ENCODE results near the gene MAVS.
A peak's percentile ranks its signal among the peaks of the same experiment; 100 is the strongest.

Gene MAVS

DNA sequence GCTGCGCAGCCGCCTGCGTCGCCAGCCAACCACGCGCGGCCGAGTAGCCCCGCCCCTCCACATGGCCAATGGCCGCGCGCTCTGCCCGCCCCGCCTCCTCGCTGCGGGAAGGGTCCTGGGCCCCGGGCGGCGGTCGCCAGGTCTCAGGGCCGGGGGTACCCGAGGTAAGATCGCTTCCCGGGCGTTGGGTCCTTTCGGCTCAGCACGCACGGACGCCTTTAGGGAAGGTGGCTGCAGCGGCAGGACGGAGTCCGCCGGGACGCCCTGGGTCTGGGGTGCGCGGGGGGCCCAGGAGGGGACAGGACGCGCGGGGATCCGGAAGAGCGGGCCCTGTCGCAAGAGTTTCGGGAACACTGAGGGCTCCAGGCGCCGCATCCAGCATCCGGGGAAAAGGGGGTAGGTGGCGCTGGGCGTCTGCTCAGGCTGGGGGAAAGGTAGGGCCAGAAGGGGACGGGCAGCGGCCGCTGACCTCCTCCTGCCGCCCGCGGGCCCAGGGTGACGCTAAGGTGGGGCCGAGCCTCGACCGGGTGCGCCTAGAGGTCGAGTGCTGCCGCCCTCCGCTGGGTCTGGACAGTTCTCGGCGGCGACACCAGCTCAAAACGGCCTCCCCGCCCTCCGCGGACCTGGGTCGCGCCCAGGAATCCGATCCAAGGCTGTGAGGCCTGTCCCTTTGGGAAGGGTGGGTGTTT lies at the start of gene MAVS:
Gene MAVS (plus strand): TSS at position 95 of the 689 bp plus-strand sequence. CDS start 7,791 bp downstream, outside the sequence.
- H3K4me1 ChIP-seq (ENCODE audit: insufficient read depth, low read length), result no peaks in the 10 kb centered on the region
- peak within 1 kb of the TSS; percentile 94 for H3K9ac ChIP-seq (ENCODE audit: low read depth, low read length)
- H3K36me3 ChIP-seq (ENCODE audit: insufficient read depth, low read length), result no peaks in the 10 kb centered on the region
- no peaks in the 10 kb centered on the region for H3K9me3 ChIP-seq (ENCODE audit: control insufficient read depth, insufficient read depth, low read length)

GRCh38 chr20:3797226-3797545 lies 49.4 kb upstream of the MAVS start:
- Histone ChIP-seq H3K36me3 (ENCODE audit: insufficient read depth, low read length) (no peaks in the 10 kb centered on the region), H3K4me1 (ENCODE audit: insufficient read depth, low read length) (peaks cover 33% of the 10 kb centered on the region), H3K9me3 (ENCODE audit: control insufficient read depth, insufficient read depth, low read length) (no peaks in the 10 kb centered on the region), H3K9ac (ENCODE audit: low read depth, low read length) (peak overlapping the region; percentile 63; the same call in 1 of the 2 replicates)

DNA sequence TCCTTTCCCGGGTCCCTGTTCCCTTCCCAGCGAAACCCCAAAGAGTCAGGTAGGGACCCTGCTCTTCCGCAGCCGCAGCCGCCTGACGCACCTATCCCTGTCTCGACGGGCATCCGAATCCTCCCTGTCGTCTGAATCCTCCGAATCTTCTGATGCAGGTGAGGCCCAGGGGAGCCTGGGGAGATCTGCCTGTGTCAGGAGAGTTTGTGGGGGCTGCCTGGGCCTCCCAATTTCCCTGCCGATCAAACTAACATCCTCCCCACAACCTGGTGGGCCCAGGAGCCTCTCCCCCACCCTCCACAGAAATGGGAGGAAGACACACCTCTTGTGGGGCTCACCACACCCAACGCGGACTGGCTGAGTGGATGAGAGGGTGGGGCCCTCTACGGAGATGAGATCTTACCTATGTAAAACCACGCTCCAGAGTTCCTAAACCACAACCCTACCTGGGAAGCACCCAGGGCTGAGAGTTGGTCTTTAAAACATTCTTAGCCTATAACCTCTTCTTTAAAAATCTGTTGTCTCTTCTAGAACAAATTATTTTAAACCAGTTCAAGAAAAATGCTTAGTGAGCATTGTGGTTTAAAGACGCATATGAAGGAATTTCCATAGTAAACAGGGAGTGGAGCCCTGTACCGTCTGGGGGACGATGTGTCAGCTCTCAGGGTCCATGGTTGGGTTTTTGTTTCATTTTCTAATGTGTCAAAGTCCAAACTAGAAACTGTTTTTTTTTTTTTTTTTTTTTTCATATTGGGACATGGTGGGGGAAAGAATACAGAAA lies 48.9 kb upstream of the MAVS start:
- no peaks in the 10 kb centered on the region for H3K9me3 ChIP-seq (ENCODE audit: control insufficient read depth, insufficient read depth, low read length)
- peaks cover 33% of the 10 kb centered on the region for H3K4me1 ChIP-seq (ENCODE audit: insufficient read depth, low read length)
- H3K36me3 ChIP-seq (ENCODE audit: insufficient read depth, low read length), result no peaks in the 10 kb centered on the region
- peak overlapping the region; percentile 63; the same call in 1 of the 2 replicates for H3K9ac ChIP-seq (ENCODE audit: low read depth, low read length)

DNA sequence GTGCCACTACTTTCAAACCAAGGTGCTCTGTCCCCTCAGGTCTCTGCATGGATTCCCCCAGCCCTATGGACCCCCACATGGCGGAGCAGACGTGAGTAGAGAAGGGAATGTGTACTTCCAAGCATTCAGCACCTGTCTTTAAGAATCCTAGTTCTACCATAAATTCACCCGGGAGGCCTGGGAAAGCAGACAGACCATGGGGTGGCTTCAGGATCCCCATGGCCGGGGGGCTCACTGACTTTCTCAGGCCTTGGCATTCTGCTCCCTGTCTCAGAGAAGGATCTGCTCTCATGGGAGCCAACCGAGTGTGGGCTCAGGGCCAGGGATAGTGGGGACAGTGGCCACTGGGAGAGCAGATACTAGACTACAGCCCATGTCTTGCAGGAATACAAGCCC lies 48.3 kb upstream of the MAVS start:
- peaks cover 33% of the 10 kb centered on the region for H3K4me1 ChIP-seq (ENCODE audit: insufficient read depth, low read length)
- no peak overlapping the region for H3K9ac ChIP-seq (ENCODE audit: low read depth, low read length)
- no peaks in the 10 kb centered on the region for H3K36me3 ChIP-seq (ENCODE audit: insufficient read depth, low read length)
- no peaks in the 10 kb centered on the region for H3K9me3 ChIP-seq (ENCODE audit: control insufficient read depth, insufficient read depth, low read length)

- Histone ChIP-seq H3K9me3 (ENCODE audit: control insufficient read depth, insufficient read depth, low read length) (no peaks in the 10 kb centered on the region), H3K4me1 (ENCODE audit: insufficient read depth, low read length) (peaks cover 33% of the 10 kb centered on the region), H3K36me3 (ENCODE audit: insufficient read depth, low read length) (no peaks in the 10 kb centered on the region), H3K9ac (ENCODE audit: low read depth, low read length) (no peak overlapping the region)
These were observed 47.8 kb upstream of the MAVS start for GRCh38 chr20:3798908-3799248.

DNA sequence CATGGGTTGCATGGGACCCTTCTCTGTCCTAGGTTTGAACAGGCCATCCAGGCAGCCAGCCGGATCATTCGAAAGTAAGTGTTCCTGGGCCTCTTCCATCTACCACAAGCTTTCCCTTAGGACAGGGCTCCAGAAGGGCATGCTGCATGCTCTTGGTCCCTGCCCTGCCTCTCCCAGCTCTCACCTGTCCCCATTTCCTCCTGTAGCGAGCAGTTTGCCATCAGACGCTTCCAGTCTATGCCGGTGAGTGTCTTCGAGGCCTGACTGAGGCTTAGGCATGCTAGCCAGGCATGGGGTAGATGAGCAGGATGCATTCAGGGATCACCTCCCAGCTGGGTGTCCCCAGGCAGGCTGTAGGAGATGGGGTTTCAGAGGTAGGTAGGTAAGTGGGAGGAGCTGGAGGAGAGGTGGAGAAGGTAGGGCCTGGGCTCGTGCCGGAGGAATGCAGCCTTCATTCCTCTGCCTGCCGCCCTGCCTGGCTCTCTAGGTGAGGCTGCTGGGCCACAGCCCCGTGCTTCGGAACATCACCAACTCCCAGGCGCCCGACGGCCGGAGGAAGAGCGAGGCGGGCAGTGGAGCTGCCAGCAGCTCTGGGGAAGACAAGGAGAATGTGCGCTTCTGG lies 46.3 kb upstream of the MAVS start:
- Histone ChIP-seq H3K9ac (ENCODE audit: low read depth, low read length) (no peak overlapping the region), H3K9me3 (ENCODE audit: control insufficient read depth, insufficient read depth, low read length) (no peaks in the 10 kb centered on the region), H3K4me1 (ENCODE audit: insufficient read depth, low read length) (peaks cover 33% of the 10 kb centered on the region), H3K36me3 (ENCODE audit: insufficient read depth, low read length) (no peaks in the 10 kb centered on the region)

DNA sequence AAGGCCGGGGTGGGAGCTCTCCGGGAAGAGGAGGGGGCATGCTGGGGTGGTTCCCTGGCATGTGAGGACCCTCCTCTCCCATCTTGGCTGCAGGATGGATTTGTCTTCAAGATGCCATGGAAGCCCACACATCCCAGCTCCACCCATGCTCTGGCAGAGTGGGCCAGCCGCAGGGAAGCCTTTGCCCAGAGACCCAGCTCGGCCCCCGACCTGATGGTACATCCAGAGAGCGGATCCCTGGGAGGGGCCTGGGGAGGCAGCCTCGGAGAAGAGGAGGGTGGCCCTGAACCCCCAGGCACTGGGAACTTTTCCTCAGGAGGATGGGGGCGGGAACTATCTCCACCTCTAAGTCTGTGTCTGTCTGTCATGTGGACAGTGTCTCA lies 45.8 kb upstream of the MAVS start:
- Histone ChIP-seq H3K4me1 (ENCODE audit: insufficient read depth, low read length) (peaks cover 37% of the 10 kb centered on the region), H3K36me3 (ENCODE audit: insufficient read depth, low read length) (no peaks in the 10 kb centered on the region), H3K9me3 (ENCODE audit: control insufficient read depth, insufficient read depth, low read length) (no peaks in the 10 kb centered on the region), H3K9ac (ENCODE audit: low read depth, low read length) (no peak overlapping the region)

GRCh38 chr20:3801299-3801698 lies 45.3 kb upstream of the MAVS start:
- H3K4me1 ChIP-seq (ENCODE audit: insufficient read depth, low read length), result peaks cover 37% of the 10 kb centered on the region
- H3K36me3 ChIP-seq (ENCODE audit: insufficient read depth, low read length), result no peaks in the 10 kb centered on the region
- H3K9ac ChIP-seq (ENCODE audit: low read depth, low read length), result no peak overlapping the region
- H3K9me3 ChIP-seq (ENCODE audit: control insufficient read depth, insufficient read depth, low read length), result no peaks in the 10 kb centered on the region

DNA sequence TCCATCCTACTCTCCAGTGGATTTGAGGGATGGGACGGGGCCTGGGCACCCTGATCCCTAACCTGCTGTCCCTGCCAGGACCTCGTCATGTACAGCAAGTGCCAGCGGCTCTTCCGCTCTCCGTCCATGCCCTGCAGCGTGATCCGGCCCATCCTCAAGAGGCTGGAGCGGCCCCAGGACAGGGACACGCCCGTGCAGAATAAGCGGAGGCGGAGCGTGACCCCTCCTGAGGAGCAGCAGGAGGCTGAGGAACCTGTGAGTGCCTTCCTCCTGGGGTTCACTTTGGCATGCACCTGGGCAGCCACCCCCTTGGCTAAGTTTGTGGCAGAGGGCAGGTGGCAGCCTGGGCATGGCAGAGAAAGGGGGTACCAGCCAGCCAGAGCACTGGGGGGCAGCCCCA lies 44.8 kb upstream of the MAVS start:
- no peaks in the 10 kb centered on the region for H3K36me3 ChIP-seq (ENCODE audit: insufficient read depth, low read length)
- peaks cover 37% of the 10 kb centered on the region for H3K4me1 ChIP-seq (ENCODE audit: insufficient read depth, low read length)
- H3K9me3 ChIP-seq (ENCODE audit: control insufficient read depth, insufficient read depth, low read length), result no peaks in the 10 kb centered on the region
- no peak overlapping the region for H3K9ac ChIP-seq (ENCODE audit: low read depth, low read length)

GRCh38 chr20:3802524-3803239 lies 44.0 kb upstream of the MAVS start:
- Histone ChIP-seq H3K9me3 (ENCODE audit: control insufficient read depth, insufficient read depth, low read length) (no peaks in the 10 kb centered on the region), H3K4me1 (ENCODE audit: insufficient read depth, low read length) (peaks cover 40% of the 10 kb centered on the region), H3K9ac (ENCODE audit: low read depth, low read length) (no peak overlapping the region), H3K36me3 (ENCODE audit: insufficient read depth, low read length) (no peaks in the 10 kb centered on the region)

- Histone ChIP-seq H3K9me3 (ENCODE audit: control insufficient read depth, insufficient read depth, low read length) (no peaks in the 10 kb centered on the region), H3K4me1 (ENCODE audit: insufficient read depth, low read length) (peaks cover 40% of the 10 kb centered on the region), H3K36me3 (ENCODE audit: insufficient read depth, low read length) (no peaks in the 10 kb centered on the region), H3K9ac (ENCODE audit: low read depth, low read length) (no peak overlapping the region)
These were observed 43.3 kb upstream of the MAVS start for GRCh38 chr20:3803289-3803688.

DNA sequence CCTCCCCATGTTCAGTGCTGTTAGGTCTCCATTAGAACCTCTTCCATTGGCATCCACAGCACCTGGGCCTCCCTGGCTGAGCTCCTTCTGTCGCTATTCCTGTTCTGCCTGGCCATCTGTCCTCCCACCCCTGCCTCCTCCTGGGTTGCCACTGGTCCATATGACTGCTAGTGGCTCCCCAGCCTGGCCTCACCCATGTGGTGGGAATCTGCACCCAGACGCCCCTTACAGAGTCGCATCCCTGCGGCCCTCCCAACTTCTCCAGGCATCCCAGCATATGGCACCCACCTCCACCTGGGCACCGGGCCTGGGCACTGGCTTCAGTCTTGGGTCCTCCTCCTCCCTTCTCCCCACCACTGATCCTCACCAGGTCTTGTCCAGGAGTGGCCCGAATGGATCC lies 42.8 kb upstream of the MAVS start:
- Histone ChIP-seq H3K4me1 (ENCODE audit: insufficient read depth, low read length) (peaks cover 38% of the 10 kb centered on the region), H3K36me3 (ENCODE audit: insufficient read depth, low read length) (no peaks in the 10 kb centered on the region), H3K9me3 (ENCODE audit: control insufficient read depth, insufficient read depth, low read length) (no peaks in the 10 kb centered on the region), H3K9ac (ENCODE audit: low read depth, low read length) (no peak overlapping the region)

GRCh38 chr20:3804254-3804751 lies 42.3 kb upstream of the MAVS start:
- H3K9ac ChIP-seq (ENCODE audit: low read depth, low read length), result no peak overlapping the region
- H3K4me1 ChIP-seq (ENCODE audit: insufficient read depth, low read length), result peaks cover 34% of the 10 kb centered on the region
- no peaks in the 10 kb centered on the region for H3K9me3 ChIP-seq (ENCODE audit: control insufficient read depth, insufficient read depth, low read length)
- no peaks in the 10 kb centered on the region for H3K36me3 ChIP-seq (ENCODE audit: insufficient read depth, low read length)

GRCh38 chr20:3804781-3805180 lies 41.9 kb upstream of the MAVS start:
- Histone ChIP-seq H3K9me3 (ENCODE audit: control insufficient read depth, insufficient read depth, low read length) (no peaks in the 10 kb centered on the region), H3K4me1 (ENCODE audit: insufficient read depth, low read length) (peaks cover 31% of the 10 kb centered on the region), H3K36me3 (ENCODE audit: insufficient read depth, low read length) (no peaks in the 10 kb centered on the region), H3K9ac (ENCODE audit: low read depth, low read length) (no peak overlapping the region)

All from ES-I3 (cell line).